ENCODE data around the gene KIAA0232. TPM values are rescaled to one million over a fixed set of nuclear protein-coding genes. Genes with fewer than 3 reads are reported as not detected.
"Not testable (repeated sequence)": the region's sequence is repeated elsewhere in the genome, so short reads cannot be mapped to it uniquely, and the experiment has no call there.

The KIAA0232 gene
- polyA plus RNA-seq, 1 donor from 2014 or later = 57.6 TPM

DNA sequence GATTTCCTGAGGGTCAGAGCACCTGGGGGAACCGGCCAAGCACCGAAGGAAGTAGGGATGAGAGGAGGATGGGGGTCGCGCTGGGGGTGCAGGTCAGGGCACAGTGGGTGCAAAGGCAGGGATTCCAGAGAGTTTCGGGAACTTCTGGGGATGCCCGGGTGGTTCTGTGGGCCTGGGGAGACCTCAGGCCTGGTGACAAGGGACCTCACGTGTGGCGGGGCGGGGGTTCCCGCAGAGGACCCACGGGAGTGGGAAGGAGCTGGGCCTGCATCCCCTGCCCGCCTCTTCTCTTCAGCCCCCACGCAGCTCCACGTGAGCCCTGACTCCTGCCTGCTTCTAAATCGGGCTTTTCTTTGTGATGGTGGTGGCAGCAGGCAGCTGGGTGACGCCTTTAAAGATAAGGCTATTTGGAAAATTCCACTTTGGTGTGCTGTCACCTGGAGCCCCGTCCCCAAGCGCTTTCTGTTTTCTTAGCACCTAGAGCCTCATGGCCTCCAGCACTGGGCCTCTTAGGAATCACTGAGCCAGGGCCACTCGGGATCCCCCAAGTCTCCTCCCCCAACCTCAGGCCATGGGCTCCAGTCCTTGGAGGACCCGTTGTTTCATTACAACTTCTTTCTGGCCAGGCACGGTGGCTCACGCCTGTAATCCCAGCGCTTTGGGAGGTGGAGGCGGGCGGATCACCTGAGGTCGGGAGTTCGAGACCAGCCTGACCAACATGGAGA, 120.0 kb downstream of the KIAA0232 start:
- Histone ChIP-seq H3K9me3 (ENCODE audit: low read length) (no peaks in the 10 kb centered on the region), H3K4me2 (ENCODE audit: low read length) (no peak overlapping the region), H3K36me3 (ENCODE audit: insufficient read depth, low read length) (no peaks in the 10 kb centered on the region), H3K9ac (ENCODE audit: low read length) (no peak overlapping the region), H3K27ac (ENCODE audit: low read length) (no peak overlapping the region), H4K20me1 (ENCODE audit: insufficient read depth) (no peaks in the 10 kb centered on the region), H3K9me2 (ENCODE audit: insufficient read depth, low read length) (no peaks in the 10 kb centered on the region), H3K79me2 (replicated peaks; ENCODE audit: insufficient read depth, low read length) (no peaks in the 10 kb centered on the region), H3K4me3 (ENCODE audit: low read length) (no peak overlapping the region), H3F3A (ENCODE audit: insufficient read depth, low read length, poor library complexity, severe bottlenecking) (no peaks in the 10 kb centered on the region), H3K27me3 (ENCODE audit: insufficient read depth, low read depth, low read length) (no peaks in the 10 kb centered on the region), H2AFZ (ENCODE audit: low read depth, low read length) (no peak overlapping the region)
- TF ChIP-seq EP300 (conservative IDR thresholded peaks at IDR 0.05; ENCODE audit: poor library complexity, severe bottlenecking) (no peak), RAD21 (conservative IDR thresholded peaks at IDR 0.05) (no peak), EZH2 (IDR thresholded peaks at IDR 0.05; ENCODE audit: borderline replicate concordance, insufficient read depth, low read length, poor library complexity, severe bottlenecking) (no peak), SMC3 (conservative IDR thresholded peaks at IDR 0.05; ENCODE audit: poor library complexity) (no peak), MXI1 (conservative IDR thresholded peaks at IDR 0.05; ENCODE audit: poor library complexity, severe bottlenecking) (no peak), TAF1 (IDR thresholded peaks at IDR 0.05; ENCODE audit: low read depth) (no peak), POLR2AphosphoS5 (IDR thresholded peaks at IDR 0.05) (no peak)
- TF ChIP-seq, protein P1, sequence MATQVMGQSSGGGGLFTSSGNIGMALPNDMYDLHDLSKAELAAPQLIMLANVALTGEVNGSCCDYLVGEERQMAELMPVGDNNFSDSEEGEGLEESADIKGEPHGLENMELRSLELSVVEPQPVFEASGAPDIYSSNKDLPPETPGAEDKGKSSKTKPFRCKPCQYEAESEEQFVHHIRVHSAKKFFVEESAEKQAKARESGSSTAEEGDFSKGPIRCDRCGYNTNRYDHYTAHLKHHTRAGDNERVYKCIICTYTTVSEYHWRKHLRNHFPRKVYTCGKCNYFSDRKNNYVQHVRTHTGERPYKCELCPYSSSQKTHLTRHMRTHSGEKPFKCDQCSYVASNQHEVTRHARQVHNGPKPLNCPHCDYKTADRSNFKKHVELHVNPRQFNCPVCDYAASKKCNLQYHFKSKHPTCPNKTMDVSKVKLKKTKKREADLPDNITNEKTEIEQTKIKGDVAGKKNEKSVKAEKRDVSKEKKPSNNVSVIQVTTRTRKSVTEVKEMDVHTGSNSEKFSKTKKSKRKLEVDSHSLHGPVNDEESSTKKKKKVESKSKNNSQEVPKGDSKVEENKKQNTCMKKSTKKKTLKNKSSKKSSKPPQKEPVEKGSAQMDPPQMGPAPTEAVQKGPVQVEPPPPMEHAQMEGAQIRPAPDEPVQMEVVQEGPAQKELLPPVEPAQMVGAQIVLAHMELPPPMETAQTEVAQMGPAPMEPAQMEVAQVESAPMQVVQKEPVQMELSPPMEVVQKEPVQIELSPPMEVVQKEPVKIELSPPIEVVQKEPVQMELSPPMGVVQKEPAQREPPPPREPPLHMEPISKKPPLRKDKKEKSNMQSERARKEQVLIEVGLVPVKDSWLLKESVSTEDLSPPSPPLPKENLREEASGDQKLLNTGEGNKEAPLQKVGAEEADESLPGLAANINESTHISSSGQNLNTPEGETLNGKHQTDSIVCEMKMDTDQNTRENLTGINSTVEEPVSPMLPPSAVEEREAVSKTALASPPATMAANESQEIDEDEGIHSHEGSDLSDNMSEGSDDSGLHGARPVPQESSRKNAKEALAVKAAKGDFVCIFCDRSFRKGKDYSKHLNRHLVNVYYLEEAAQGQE (IDR thresholded peaks at IDR 0.05; ENCODE audit: borderline replicate concordance) = no peak
- TF ChIP-seq, protein P2, sequence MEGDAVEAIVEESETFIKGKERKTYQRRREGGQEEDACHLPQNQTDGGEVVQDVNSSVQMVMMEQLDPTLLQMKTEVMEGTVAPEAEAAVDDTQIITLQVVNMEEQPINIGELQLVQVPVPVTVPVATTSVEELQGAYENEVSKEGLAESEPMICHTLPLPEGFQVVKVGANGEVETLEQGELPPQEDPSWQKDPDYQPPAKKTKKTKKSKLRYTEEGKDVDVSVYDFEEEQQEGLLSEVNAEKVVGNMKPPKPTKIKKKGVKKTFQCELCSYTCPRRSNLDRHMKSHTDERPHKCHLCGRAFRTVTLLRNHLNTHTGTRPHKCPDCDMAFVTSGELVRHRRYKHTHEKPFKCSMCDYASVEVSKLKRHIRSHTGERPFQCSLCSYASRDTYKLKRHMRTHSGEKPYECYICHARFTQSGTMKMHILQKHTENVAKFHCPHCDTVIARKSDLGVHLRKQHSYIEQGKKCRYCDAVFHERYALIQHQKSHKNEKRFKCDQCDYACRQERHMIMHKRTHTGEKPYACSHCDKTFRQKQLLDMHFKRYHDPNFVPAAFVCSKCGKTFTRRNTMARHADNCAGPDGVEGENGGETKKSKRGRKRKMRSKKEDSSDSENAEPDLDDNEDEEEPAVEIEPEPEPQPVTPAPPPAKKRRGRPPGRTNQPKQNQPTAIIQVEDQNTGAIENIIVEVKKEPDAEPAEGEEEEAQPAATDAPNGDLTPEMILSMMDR (IDR thresholded peaks at IDR 0.05; ENCODE audit: poor library complexity, severe bottlenecking) = no peak

DNA sequence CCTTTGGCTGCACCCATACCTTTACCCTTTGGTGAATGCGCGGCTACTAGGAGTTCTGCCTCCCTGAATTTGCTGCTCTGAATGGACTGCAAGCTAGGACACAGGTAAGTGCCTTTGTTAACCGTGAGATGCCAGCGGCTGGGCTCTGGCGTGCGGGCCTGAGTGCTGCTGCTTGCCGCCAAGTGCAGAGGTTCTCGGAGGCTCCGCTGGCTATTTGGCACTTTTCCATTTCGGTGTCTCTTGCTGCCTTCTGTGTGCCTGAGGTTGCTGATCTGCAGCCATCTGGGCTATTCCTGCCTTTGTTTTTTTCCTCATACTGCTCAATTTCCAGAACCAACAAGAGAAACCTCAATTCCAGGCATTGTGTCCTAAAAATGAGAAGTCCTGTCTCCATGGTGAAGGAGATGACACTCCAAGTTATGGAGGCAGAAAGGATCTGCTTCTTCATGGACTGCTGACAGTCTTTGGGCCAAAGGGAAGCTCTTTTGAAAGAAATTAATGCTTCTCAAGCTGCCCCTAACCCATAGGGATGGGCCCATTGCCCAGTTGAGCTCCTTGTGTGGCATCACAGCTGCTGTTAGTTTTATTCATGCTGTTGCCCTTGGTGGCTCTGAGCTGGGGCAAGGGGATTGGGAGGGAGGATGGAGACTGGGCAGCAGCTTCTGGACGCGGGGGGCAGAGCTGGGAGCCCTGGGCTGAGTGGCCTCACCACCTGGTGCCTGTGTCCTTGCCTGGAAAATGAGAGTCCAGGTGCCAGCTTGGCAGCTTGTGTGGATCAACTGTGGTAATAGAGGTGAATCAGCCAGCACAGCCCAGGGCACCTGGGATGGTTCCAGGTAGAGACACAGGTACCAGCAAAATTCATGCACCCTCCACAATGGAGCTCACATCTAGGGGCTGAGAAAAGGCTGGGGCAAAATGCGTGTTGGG, 123.3 kb downstream of the KIAA0232 start:
- Histone ChIP-seq H3F3A (ENCODE audit: insufficient read depth, low read length, poor library complexity, severe bottlenecking) (no peaks in the 10 kb centered on the region), H3K4me2 (ENCODE audit: low read length) (no peak overlapping the region), H3K4me3 (ENCODE audit: low read length) (no peak overlapping the region), H3K27ac (ENCODE audit: low read length) (no peak overlapping the region), H3K9me3 (ENCODE audit: low read length) (no peaks in the 10 kb centered on the region), H3K36me3 (ENCODE audit: insufficient read depth, low read length) (no peaks in the 10 kb centered on the region), H3K9me2 (ENCODE audit: insufficient read depth, low read length) (no peaks in the 10 kb centered on the region), H3K79me2 (replicated peaks; ENCODE audit: insufficient read depth, low read length) (no peaks in the 10 kb centered on the region), H4K20me1 (ENCODE audit: insufficient read depth) (no peaks in the 10 kb centered on the region), H3K9ac (ENCODE audit: low read length) (no peak overlapping the region), H2AFZ (ENCODE audit: low read depth, low read length) (no peak overlapping the region), H3K27me3 (ENCODE audit: insufficient read depth, low read depth, low read length) (no peaks in the 10 kb centered on the region)
- TF ChIP-seq MXI1 (conservative IDR thresholded peaks at IDR 0.05; ENCODE audit: poor library complexity, severe bottlenecking) (no peak), POLR2AphosphoS5 (IDR thresholded peaks at IDR 0.05) (no peak)
- TF ChIP-seq, protein P1 (IDR thresholded peaks at IDR 0.05; ENCODE audit: borderline replicate concordance) = no peak
- TF ChIP-seq, protein P2 (IDR thresholded peaks at IDR 0.05; ENCODE audit: poor library complexity, severe bottlenecking) = no peak

DNA sequence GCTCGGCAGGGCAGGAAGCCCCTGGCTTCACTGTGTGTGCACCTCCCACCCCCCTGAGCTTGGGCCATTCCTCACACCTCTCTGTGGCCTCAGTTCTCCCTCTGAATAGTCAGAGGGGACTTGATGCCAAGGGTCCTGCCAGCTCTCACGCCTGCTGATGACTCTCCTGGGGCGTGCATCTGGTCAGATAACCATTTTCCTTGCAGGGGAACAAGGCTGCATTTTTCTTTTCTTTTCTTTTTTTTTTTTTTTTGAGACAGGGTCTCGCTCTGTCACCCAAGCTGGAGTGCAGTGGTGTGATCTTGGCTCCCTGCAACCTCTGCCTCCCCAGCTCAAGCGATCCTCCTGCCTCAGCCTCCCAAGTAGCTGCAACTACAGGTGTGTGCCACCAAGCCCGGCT, 124.0 kb downstream of the KIAA0232 start:
- H3K79me2 ChIP-seq (replicated peaks; ENCODE audit: insufficient read depth, low read length); H3K9me2 ChIP-seq (ENCODE audit: insufficient read depth, low read length); H3K27ac ChIP-seq (ENCODE audit: low read length); H3K9ac ChIP-seq (ENCODE audit: low read length); H3K36me3 ChIP-seq (ENCODE audit: insufficient read depth, low read length); H2AFZ ChIP-seq (ENCODE audit: low read depth, low read length); H4K20me1 ChIP-seq (ENCODE audit: insufficient read depth); H3K4me3 ChIP-seq (ENCODE audit: low read length); H3K9me3 ChIP-seq (ENCODE audit: low read length); H3F3A ChIP-seq (ENCODE audit: insufficient read depth, low read length, poor library complexity, severe bottlenecking); H3K27me3 ChIP-seq (ENCODE audit: insufficient read depth, low read depth, low read length); H3K4me2 ChIP-seq (ENCODE audit: low read length): not testable (repeated sequence)

All from neural cell (in vitro differentiated cells).